Measurements from ENCODE around the gene CEBPA.

CEBPA gene

DNA sequence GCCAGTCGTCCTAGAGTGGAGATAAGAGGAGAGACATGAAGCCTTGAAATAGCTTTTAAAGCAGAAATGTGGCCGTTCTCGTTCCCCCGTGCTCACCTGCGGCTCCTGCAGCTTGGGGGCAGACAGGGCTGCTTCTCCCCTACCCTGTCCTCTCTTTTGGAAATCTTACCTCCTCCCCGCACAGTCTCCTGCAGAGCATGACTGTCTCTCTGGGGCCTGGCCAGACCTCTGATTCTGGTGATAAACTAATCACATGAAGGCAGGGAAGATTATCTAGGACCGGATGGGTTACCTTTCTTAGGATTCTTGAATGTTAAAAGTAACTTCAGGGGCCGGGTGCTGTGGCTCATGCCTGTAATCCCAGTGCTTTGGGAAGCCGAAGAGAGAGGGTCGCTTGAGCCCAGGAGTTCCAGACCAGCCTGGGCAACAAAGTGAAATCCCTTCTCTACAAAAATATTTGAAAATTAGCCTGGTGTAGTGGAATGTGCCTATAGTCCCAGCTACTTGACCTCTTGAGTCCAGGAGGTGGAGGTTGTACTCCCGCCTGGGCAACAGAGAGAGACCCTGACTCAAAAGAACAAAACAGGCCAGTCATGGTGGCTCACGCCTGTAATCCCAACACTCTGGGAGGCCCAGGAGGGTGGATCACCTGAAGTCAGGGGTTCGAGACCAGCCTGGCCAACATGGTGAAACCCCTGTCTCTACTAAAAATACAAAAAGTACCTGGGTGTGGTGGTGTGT, 8.1 kb downstream of the CEBPA start:
- Mint-ChIP-seq H3K4me1 (peaks cover 42% of the 10 kb centered on the region), H3K4me3 (no peak overlapping the region), H3K27ac (no peak overlapping the region), H3K27me3 (ENCODE audit: low read depth, poor library complexity) (peaks cover 51% of the 10 kb centered on the region), H3K36me3 (ENCODE audit: low read depth) (no peaks in the 10 kb centered on the region), H3K9me3 (peaks cover 9% of the 10 kb centered on the region)
- TF ChIP-seq, protein P1, sequence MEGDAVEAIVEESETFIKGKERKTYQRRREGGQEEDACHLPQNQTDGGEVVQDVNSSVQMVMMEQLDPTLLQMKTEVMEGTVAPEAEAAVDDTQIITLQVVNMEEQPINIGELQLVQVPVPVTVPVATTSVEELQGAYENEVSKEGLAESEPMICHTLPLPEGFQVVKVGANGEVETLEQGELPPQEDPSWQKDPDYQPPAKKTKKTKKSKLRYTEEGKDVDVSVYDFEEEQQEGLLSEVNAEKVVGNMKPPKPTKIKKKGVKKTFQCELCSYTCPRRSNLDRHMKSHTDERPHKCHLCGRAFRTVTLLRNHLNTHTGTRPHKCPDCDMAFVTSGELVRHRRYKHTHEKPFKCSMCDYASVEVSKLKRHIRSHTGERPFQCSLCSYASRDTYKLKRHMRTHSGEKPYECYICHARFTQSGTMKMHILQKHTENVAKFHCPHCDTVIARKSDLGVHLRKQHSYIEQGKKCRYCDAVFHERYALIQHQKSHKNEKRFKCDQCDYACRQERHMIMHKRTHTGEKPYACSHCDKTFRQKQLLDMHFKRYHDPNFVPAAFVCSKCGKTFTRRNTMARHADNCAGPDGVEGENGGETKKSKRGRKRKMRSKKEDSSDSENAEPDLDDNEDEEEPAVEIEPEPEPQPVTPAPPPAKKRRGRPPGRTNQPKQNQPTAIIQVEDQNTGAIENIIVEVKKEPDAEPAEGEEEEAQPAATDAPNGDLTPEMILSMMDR (IDR thresholded peaks at IDR 0.05), result no peak
- no peak for DNase-seq

DNA sequence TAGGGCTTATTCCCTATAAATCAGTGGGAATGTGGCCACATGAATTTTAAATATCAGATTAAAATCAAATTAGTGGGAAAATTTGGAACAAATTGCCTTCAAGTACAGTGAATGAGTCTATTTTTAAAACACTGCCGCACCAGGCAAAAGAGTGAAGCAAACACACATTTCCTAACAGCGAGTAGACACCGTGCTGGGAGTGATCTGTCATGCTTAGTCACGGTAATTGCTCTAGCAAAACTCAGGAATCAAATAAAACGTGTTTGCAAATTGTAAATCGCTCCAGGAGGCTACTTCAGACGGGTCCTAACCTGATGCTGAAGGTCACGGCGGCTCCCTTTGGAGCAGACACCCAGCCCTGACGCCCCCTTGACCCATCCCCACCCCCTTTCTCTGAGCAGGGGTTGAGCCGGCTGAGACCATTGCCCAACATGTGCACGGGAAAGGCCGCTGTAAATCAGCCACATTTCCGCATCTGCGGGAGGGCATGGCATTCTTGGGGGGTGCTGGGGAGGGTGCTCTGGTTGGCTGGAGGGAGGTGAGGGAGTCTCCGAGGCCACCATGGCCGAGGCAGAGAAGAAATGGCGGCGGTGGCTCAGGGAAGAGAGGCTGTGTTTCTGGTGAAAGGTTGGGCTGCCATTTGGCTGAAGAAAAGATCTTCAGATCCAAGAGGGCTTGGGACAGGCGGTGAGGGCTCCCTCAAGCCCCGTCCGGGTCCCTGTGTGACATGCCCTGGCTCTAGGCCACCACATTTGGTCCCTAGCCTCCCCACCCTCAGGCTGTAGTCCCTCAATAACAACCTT, 8.9 kb downstream of the CEBPA start:
- Mint-ChIP-seq H3K36me3 (ENCODE audit: low read depth) (no peaks in the 10 kb centered on the region), H3K27me3 (ENCODE audit: low read depth, poor library complexity) (peaks cover 52% of the 10 kb centered on the region), H3K4me3 (peak overlapping the region; percentile 34), H3K27ac (peak overlapping the region; percentile 75), H3K9me3 (peaks cover 17% of the 10 kb centered on the region), H3K4me1 (peaks cover 42% of the 10 kb centered on the region)
- DNase-seq, result peak; percentile 74
- TF ChIP-seq, protein P1 (IDR thresholded peaks at IDR 0.05), result no peak

DNA sequence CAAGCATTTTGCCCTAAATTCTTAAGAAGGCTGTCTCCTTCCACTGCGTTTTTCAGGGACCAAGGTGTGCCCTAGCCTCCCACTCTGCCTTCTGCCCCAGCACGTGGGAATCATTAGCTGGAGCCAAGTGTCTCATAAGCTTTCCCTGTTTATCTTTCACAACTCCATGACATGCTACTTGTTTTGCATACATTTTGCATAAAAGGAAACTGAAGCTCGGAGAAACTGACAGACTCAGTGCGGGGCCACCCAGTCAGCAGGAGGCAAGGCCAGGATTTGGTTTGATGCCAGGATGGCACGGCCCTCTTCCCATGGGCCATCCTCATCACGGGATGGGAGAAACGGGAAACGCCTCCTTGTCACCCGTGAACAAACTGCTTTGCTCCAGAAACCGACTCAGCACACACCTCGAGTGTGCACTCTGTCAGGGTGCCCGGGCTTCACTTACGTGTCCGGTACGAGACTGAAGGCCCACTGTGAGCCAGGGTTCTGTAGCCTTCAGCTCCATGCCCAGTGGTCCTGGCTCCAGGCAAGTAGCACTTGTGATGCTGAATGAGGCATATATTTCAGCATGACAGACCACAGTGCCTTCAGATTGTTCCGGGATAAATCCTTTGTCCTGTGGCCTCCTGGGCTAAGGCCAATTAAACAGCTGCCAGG, 9.6 kb downstream of the CEBPA start:
- no peaks in the 10 kb centered on the region for H3K36me3 Mint-ChIP-seq (ENCODE audit: low read depth)
- peaks cover 41% of the 10 kb centered on the region for H3K4me1 Mint-ChIP-seq
- TF ChIP-seq, protein P1 (IDR thresholded peaks at IDR 0.05), result no peak
- no peak for DNase-seq
- no peak overlapping the region for H3K4me3 Mint-ChIP-seq
- H3K27ac Mint-ChIP-seq, result peak overlapping the region; percentile 74
- peaks cover 52% of the 10 kb centered on the region for H3K27me3 Mint-ChIP-seq (ENCODE audit: low read depth, poor library complexity)
- H3K9me3 Mint-ChIP-seq, result peaks cover 24% of the 10 kb centered on the region

DNA sequence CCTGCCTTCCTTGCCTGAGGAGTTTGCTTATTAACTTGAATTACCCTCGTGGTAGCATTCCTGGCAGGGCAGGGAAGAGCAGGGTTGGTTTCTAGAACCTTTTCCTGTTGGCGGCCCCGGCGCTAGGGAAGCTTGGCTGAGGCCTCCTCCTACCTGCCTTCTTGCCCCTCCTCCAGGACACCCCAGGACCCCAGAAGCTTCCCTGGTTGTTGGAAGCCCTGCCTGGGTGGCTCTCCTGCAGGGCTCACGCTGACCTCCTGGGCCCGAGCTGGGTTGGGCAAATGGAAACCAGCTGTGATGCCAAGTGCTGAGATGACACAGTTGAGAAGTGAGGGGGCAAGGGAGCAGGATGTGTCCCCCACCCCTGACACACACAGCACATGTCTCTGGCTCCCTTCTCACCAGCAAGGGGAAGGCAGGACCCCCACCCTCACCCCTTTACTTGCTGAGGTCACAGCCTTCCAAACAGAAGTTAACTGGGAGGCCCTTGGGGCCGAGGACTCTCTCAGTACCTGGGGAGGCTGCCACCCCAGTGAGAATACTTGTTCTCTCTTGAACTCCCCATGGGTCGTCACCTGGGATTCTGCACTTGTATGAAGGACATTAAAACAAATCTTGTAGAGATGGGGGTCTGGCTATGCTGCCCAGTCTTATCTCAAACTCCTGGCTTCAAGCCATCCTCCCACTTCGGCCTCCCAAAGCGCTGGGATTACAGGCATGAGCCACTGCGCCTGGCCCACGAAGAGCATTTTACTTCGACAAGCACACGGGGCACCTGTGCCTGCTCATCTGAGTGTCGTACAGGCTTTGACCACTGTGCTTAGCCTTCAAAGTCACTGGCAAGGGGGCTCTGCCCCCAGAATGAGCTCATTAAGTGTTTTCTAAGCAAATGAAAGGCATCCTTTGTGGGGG, 10.5 kb downstream of the CEBPA start:
- no peak overlapping the region for H3K27ac Mint-ChIP-seq
- H3K4me3 Mint-ChIP-seq, result no peak overlapping the region
- H3K4me1 Mint-ChIP-seq, result peaks cover 35% of the 10 kb centered on the region
- peaks cover 48% of the 10 kb centered on the region for H3K27me3 Mint-ChIP-seq (ENCODE audit: low read depth, poor library complexity)
- TF ChIP-seq, protein P1 (IDR thresholded peaks at IDR 0.05), result no peak
- H3K36me3 Mint-ChIP-seq (ENCODE audit: low read depth), result no peaks in the 10 kb centered on the region
- no peak for DNase-seq
- peaks cover 31% of the 10 kb centered on the region for H3K9me3 Mint-ChIP-seq

DNA sequence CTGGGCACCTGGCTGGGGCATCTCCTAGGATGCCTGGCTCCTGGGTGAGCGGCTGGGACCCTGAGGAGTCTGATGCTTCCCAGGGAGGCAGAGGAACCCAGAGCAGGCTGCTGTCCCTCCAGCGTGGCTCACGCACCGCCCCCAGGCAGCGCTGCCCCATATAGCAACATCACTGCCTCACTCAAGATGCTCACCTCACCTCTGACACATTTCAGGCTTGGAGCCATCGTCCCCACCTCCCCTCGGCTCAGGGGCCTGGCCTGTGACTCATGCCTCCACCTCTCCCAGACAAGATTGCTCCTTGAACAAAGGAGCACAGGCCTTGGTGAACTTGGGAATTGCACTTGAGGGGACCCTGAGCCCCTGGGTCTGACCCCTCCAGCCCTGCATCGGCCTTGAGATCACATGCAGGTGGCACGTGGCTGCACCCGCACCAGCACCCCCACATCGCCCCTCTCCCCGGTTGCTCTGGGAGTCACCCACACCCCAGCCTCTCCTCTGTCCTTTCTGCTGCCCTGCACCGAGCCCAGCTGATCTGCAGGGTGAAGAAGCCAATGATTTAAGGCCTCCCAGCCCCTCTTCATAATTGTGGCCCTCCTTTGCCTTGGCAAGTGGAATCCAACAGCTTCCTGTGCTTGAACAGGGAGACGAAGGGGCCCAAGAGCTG, 11.2 kb downstream of the CEBPA start:
- no peak overlapping the region for H3K27ac Mint-ChIP-seq
- H3K36me3 Mint-ChIP-seq (ENCODE audit: low read depth), result no peaks in the 10 kb centered on the region
- TF ChIP-seq, protein P1 (IDR thresholded peaks at IDR 0.05), result no peak
- no peak overlapping the region for H3K4me3 Mint-ChIP-seq
- H3K9me3 Mint-ChIP-seq, result peaks cover 31% of the 10 kb centered on the region
- DNase-seq, result no peak
- H3K27me3 Mint-ChIP-seq (ENCODE audit: low read depth, poor library complexity), result peaks cover 55% of the 10 kb centered on the region
- H3K4me1 Mint-ChIP-seq, result peaks cover 38% of the 10 kb centered on the region
